Measurements from ENCODE around the gene CRHR1.

CRHR1 gene

DNA sequence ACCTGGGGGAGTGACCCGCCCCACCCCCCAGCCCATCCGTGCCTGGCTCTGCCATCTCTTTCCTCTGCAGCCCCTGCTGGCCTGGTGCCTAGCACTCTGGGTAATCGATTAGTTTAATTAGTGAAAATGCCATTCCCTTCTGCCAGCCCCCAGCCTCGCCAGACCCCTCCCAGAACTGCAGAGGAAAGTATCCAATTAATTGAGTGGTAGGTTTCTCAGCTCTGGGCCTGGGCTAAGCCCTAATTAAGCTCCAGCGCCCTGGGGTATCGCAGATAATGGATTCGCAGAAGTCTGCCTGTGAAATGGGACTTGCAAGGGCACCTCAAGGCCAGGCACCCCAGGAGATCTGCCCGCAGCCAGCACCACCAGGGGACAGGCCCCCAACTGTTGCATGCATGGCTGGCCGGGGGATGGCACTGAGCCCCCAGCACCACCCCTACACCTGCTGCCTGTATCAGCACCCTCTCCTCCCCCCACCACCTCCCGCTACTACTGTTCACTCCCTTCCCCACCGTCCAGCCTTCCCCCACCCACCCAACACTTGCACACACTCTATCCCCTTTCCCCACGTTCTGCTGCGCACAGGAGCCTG is 40.9 kb downstream of the CRHR1 start:
- DNase-seq = no peak

DNA sequence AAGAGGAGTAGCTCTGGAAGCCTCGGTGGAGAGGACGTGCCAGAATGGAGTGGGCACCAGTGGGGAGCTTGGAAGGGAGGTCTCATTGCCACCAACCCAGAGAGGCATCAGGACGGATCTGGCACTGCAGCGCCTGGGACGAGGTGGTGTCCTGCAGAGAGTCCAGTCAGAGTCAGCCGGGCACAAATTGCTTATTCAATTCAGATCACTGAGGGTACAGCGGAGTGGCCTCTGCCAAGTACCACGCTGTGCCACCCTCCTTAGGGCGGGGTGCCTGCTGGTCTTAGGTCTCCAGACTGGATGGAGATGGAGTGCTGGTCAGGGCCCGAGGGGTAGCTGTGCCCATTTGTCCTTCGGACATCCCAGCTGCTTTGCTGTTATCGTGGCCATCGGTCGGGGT is 41.7 kb downstream of the CRHR1 start:
- DNase-seq = no peak

- no peak for DNase-seq
Observed at GRCh38 chr17:45826919-45827588, 42.9 kb downstream of the CRHR1 start.

- no peak for DNase-seq
Observed at GRCh38 chr17:45828171-45828570, 44.1 kb downstream of the CRHR1 start.

- no peak for DNase-seq
Observed at GRCh38 chr17:45828582-45829133, 44.5 kb downstream of the CRHR1 start.

GRCh38 chr17:45833920-45834319 is 49.8 kb downstream of the CRHR1 start:
- no peak for DNase-seq

- no peak for DNase-seq
Observed at GRCh38 chr17:45834471-45835396, 50.6 kb downstream of the CRHR1 start.

DNA sequence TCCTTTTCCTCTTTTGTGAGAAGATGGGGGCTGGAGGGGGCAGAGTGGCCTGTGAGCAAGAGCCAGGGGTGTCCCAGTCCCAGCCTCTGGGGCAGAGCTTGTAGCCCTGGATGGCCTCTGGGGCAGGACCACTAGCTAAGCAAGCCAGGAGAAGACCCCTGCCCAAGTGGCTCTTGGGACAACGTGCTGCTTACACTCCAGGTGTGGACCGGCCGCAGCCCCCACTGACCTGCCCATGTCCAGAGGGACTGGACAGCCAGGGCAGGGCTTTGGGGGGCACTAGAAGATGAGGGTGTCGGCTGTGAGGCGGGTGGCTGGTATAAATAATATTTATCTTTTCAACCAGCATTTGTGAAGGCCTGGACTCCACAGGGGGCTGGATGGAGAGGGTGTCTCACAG is 51.4 kb downstream of the CRHR1 start:
- DNase-seq = no peak

DNA sequence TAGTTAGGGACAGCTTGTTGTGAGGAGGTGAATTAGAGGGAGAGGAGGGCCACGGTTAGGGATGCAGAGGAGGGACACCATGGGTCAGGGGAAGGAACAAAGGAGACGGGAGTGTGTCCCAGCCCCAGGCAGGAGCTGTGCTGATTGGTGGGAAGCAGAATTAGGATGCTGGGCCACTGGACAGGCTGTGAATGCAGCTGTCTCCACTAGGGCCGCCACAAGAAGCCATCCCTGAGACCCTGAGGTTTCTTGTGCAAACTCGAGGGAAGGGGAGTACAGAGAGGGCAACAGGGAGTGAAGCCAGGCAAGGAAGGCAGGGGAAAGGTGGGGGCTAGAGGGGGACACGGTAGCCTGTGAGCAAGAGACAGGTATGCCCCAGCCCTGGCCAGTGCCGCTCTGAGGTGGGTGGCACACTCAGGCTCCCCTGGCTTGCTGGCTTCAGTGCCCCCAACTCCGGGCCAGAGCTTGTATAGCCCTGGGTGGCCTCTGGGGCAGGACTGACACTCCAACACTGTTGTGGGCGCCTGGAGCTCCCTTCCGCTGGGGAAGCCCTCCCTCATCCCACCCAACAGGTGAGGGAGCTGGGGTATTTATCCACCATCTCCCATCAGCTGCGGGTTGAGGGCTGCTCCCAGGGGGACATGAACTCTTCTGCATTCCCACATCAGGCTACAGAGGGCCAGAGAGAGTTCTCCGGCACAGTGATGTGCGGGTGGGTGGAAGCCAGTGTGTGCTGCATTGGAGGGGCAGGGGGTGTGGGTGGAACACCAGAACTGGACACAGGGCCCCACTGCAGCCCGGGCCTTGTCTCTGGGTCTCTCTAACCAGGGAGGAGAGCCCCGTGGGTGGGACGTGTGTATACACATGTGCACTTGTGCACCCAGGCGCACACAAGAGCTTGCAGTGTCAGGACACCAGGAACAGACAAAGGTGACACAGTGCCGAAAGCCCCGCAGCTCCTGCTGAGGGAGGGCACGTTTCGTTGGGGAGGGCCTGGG is 52.2 kb downstream of the CRHR1 start:
- DNase-seq = no peak

- no peak for DNase-seq
Observed at GRCh38 chr17:45837187-45837586, 53.1 kb downstream of the CRHR1 start.

DNA sequence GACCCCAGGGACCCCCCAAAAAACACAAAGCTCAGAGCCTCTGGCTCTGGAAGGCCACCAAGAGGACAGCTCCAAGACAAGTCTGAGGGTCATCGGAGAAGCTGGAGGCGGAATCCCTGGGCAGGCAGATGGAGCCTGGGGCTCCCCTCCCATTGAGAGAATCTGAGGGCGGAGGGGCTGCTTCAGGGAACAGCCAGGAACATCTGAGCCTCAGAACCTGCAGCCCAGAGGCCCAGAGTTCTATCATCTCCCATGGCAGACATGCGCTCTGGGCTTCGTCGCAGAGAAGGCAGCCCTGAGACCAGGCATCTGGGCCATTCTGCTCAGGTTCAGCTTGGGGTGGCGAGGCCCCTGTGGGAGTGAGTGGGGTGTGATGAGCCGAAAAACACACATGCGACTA is 53.5 kb downstream of the CRHR1 start:
- DNase-seq = no peak

GRCh38 chr17:45838751-45839295 is 54.7 kb downstream of the CRHR1 start:
- no peak for DNase-seq

- DNase-seq = no peak
Observed at GRCh38 chr17:45839442-45839841, 55.3 kb downstream of the CRHR1 start.

DNA sequence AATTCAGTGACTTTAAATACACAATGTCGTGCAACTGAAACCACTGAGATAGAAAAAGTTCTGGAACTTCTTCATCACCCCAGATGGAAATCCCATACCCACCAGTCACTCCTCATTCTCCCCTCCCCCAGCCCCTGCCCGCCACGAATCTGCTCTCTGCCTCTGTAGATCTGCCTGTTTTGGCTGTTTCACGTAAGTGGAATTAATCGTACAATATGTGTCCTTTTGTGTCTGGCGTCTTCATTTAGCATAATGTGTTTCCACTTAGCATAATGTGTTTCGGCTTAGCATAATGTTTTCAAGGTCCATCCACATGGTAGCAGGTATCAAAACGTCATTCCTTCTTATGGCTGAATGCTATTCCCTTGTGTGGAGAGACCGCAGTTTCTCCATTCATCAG is 57.1 kb downstream of the CRHR1 start:
- DNase-seq = no peak

DNA sequence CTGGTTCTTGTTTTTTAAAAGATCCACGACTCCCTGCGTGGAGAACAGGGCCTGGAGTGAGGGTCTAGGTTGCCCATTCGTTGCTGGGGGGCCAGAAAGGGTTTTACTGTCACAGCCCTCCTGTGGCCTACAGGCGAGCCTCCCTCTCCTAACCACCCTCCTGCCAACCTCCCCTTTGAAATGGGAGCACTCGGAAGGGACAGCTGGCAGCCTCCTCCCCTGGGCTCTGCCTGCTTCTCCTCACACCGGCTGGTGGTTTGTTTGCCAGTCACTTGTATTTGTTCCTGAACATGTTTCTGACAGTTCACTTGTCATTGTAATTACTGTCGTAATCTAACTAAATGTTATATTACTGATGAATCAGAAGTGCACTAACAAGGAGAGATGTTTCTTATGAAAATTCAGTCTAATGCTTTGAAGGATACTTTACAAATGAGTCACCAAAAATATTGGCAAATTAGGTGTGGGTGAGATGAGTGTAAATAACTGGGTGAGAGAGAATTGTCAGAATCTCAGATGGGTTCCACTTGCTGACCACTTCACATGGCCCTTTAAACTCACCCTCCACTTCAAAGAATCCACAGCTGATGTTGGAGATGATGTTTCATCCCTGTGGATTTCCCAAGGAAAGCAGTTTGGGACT is 57.9 kb downstream of the CRHR1 start:
- DNase-seq = no peak

DNA sequence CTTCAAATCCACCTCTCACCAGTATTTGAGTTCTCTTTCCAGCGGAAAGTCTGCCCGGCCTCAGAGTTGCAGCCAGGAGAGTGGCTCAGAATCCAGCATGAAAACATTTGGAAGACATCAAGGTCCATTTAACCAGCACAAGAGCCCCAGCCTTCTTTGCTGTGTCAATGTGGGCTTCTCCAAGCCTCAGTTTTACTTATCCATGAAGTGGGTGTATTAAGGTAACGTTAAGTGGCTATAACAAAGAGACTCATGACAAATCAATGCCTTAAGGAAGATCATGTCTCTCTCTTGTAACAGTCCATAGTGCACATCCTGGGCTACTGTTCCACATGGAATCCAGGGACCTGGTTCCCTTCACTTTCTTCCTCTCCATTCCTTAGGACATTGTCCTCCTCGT is 59.6 kb downstream of the CRHR1 start:
- no peak for DNase-seq

DNA sequence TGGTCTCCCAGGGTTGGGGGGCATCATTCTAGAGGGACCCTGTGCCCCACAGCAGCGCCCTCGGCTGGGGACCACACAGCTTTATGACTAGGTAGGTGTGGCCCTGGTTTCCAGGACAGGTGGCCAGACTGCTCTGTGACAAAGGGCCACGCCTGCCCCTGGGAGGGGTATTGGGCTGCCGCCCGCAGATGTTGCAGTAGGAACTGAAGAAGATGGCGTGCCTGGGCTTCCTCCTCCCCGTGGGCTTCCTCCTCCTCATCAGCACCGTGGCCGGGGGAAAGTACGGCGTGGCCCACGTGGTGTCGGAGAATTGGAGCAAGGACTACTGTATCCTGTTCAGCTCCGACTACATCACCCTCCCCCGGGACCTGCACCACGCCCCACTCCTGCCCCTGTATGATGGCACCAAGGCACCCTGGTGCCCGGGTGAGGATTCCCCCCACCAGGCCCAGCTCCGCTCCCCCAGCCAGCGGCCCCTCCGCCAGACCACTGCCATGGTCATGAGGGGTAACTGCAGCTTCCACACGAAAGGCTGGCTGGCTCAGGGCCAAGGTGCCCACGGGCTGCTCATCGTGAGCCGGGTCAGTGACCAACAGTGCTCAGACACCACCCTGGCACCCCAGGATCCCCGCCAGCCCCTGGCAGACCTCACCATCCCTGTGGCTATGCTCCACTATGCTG is 60.7 kb downstream of the CRHR1 start, which contains the start of gene SPPL2C:
SPPL2C (plus strand) TSS at position 187 of the 681 bp plus-strand sequence; CDS start at position 213, 26 bp downstream.
- DNase-seq = no peak

DNA sequence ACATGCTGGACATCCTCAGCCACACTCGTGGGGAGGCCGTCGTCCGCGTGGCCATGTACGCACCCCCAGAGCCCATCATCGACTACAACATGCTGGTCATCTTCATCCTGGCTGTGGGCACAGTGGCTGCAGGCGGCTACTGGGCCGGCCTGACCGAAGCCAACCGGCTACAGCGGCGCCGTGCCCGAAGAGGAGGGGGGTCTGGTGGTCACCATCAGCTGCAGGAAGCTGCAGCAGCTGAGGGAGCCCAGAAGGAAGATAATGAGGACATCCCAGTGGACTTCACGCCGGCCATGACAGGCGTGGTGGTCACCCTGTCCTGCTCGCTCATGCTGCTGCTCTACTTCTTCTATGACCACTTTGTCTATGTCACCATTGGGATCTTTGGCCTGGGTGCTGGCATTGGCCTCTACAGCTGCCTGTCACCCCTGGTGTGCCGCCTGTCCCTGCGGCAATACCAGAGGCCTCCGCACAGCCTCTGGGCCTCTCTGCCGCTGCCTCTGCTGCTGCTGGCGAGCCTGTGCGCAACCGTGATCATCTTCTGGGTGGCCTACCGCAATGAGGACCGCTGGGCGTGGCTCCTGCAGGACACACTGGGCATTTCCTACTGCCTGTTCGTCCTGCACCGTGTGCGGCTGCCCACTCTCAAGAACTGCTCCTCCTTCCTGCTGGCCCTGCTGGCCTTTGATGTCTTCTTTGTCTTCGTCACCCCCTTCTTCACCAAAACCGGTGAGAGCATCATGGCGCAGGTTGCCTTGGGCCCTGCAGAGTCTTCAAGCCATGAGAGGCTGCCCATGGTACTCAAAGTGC is 61.5 kb downstream of the CRHR1 start:
- no peak for DNase-seq

DNA sequence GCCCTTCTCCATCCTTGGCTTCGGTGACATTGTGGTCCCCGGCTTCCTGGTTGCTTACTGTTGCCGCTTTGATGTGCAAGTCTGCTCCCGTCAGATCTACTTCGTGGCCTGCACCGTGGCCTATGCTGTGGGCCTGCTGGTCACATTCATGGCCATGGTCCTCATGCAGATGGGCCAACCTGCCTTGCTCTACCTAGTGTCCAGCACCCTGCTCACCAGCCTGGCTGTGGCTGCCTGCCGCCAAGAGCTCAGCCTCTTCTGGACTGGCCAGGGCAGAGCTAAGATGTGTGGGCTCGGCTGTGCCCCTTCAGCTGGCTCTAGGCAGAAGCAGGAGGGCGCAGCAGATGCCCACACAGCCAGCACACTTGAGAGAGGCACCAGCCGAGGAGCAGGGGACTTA is 62.1 kb downstream of the CRHR1 start:
- no peak for DNase-seq

GRCh38 chr17:45846646-45847045 is 62.5 kb downstream of the CRHR1 start:
- DNase-seq = no peak

Measured in activated CD4-positive, alpha-beta T cell treated with anti-CD3 and anti-CD28 coated beads for 4 hours (primary cell).